Measurements from ENCODE around the gene DCP1B. TPM values are rescaled to one million over a fixed set of nuclear protein-coding genes. Genes with fewer than 3 reads are reported as not detected.
A peak's percentile ranks its signal among the peaks of the same experiment; 100 is the strongest.

Gene DCP1B
- total RNA-seq (2021; ENCODE audit: unreplicated experiment): 4.8 TPM
- polyA plus RNA-seq (2012; ENCODE audit: insufficient read length): 4.2 TPM
- Bru-seq, nascent RNA: percentile 58 among the genes with signal in this experiment
- percentile 47 among the genes with signal in this experiment for BruChase-seq, experiment 1, labeled RNA remaining after a 2-hour chase
- BruChase-seq, experiment 2, labeled RNA remaining after a 6-hour chase: percentile 40 among the genes with signal in this experiment
- long read RNA-seq, transcript DCP1B-201 (9 exons, 2,086 nt): major isoform, 9 of 14 reads
- long read RNA-seq, partial matches to known transcripts: 1 of 14 reads
- long read RNA-seq, other reads (novel, unspliced or antisense): 1 of 14 reads

DNA sequence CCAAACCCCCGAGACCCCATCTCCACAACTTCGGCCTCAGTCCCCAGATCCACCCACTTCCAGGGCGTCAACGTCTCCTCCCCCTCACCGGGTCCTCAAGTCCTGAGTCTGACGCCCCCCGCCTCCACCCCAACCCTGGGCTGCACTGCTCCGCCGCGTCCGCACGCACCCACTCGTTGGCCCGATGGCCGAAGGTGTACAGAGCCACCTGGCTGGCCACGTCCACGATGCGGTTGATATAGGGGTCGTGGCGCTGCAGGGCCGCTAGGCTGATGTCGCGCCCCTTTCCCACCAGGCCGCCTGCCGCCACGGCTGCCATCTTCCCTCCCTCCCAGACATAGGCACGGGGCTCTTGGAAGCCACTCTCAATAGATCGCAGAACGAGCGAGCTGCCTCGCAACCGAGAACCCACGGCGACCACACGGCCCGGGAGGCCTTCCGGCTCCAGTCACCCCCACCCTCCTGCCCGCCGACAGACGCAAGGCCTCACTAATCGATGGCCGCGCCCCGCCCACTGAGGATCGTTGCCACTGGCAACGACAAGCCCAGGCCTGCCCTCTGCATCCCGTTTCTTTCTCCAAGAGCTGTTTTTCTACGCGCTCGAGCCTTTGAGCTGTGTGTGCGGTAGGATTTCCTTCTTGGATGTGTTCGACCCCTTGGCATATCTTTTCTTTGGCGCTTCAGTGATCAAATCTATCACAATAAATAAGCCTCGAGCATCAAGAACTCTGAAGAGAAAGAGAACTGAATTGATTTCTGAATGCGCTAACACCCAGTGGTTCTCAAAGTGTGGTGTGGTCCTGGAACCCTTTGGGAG is at the start of gene DCP1B:
TSS of gene DCP1B (minus strand) at position 345 of the 817 bp plus-strand sequence. CDS start at position 319, 26 bp downstream.
- Histone ChIP-seq H3K4me1 (ENCODE audit: control insufficient read depth, insufficient read depth, low read length) (no peaks in the 10 kb centered on the region), H3K36me3 (ENCODE audit: control insufficient read depth, insufficient read depth, low read length) (peaks cover 6% of the 10 kb centered on the region; the same call in 1 of the 2 replicates), H3K27me3 (ENCODE audit: control insufficient read depth, insufficient read depth, low read length) (no peaks in the 10 kb centered on the region), H3K9me3 (ENCODE audit: control insufficient read depth, insufficient read depth, low read depth, low read length) (no peaks in the 10 kb centered on the region), H3K27ac (ENCODE audit: low read length) (peak within 1 kb of the TSS; percentile 93), H3K4me3 (ENCODE audit: low read depth in 2 of 2, low read length in 2 of 2) (peak within 1 kb of the TSS; percentile 82 to 88)
- BruUV-seq (replicated peaks): no TSS peak
- ChIA-PET POLR2A (no interaction called here), CTCF (no interaction called here)
- peak; percentile 60 for TF ChIP-seq POLR2AphosphoS5 (IDR thresholded peaks at IDR 0.05; ENCODE audit: low read depth, low read length)
- TF ChIP-seq, protein P1, sequence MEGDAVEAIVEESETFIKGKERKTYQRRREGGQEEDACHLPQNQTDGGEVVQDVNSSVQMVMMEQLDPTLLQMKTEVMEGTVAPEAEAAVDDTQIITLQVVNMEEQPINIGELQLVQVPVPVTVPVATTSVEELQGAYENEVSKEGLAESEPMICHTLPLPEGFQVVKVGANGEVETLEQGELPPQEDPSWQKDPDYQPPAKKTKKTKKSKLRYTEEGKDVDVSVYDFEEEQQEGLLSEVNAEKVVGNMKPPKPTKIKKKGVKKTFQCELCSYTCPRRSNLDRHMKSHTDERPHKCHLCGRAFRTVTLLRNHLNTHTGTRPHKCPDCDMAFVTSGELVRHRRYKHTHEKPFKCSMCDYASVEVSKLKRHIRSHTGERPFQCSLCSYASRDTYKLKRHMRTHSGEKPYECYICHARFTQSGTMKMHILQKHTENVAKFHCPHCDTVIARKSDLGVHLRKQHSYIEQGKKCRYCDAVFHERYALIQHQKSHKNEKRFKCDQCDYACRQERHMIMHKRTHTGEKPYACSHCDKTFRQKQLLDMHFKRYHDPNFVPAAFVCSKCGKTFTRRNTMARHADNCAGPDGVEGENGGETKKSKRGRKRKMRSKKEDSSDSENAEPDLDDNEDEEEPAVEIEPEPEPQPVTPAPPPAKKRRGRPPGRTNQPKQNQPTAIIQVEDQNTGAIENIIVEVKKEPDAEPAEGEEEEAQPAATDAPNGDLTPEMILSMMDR (IDR thresholded peaks at IDR 0.05): no peak
- TF ChIP-seq SIN3A (IDR thresholded peaks at IDR 0.05; ENCODE audit: borderline replicate concordance, insufficient read depth, low read depth, low read length): 0 out of 2 replicates have a peak, but pooled peaks have one; percentile 48
- TF ChIP-seq, protein P2, sequence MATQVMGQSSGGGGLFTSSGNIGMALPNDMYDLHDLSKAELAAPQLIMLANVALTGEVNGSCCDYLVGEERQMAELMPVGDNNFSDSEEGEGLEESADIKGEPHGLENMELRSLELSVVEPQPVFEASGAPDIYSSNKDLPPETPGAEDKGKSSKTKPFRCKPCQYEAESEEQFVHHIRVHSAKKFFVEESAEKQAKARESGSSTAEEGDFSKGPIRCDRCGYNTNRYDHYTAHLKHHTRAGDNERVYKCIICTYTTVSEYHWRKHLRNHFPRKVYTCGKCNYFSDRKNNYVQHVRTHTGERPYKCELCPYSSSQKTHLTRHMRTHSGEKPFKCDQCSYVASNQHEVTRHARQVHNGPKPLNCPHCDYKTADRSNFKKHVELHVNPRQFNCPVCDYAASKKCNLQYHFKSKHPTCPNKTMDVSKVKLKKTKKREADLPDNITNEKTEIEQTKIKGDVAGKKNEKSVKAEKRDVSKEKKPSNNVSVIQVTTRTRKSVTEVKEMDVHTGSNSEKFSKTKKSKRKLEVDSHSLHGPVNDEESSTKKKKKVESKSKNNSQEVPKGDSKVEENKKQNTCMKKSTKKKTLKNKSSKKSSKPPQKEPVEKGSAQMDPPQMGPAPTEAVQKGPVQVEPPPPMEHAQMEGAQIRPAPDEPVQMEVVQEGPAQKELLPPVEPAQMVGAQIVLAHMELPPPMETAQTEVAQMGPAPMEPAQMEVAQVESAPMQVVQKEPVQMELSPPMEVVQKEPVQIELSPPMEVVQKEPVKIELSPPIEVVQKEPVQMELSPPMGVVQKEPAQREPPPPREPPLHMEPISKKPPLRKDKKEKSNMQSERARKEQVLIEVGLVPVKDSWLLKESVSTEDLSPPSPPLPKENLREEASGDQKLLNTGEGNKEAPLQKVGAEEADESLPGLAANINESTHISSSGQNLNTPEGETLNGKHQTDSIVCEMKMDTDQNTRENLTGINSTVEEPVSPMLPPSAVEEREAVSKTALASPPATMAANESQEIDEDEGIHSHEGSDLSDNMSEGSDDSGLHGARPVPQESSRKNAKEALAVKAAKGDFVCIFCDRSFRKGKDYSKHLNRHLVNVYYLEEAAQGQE (IDR thresholded peaks at IDR 0.05; ENCODE audit: insufficient read depth in 1 of 2, low read depth in 2 of 2, low read length in 1 of 2): 0 out of 4 replicates have a peak, but pooled peaks of 1 of the 2 experiments have one; percentile 30
- TF ChIP-seq TCF7L2 (IDR thresholded peaks at IDR 0.05; ENCODE audit: low read depth, low read length): peak; percentile 91
- in situ Hi-C loops (cut with HindIII; ENCODE audit: low pct_unique_long_range_greater_than_20kb, low sequenced_read_pairs) (no loop called here), intact Hi-C loops (cut with micrococcal nuclease; ENCODE audit: unreplicated experiment) (no loop called here)
- DNase-seq (ENCODE audit: low read depth, low spot score) (peak; percentile 71), ATAC-seq (peak; percentile 99)

DNA sequence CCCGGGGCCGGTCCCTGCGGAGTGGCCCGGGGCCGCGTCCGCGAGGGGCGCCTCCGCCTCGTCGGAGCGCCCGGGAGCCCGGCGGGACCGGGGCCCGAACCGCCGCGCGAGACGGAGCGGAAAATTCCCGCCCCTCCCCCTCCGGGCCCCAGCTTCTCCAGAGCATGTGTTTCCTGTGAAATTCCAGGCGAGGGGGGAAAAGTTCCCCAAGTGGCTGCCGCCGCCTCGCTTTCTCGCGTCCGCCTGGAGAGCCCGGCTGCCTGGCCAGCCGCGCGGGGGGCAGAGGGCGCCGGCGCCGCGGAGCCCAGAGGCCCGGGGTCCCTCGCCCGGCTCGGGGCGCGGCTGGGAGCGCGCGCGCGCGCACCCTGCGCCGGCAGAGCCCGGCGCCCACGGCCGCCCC is 49.4 kb upstream of the DCP1B start:
- no TSS peak for BruUV-seq (replicated peaks)
- no peak overlapping the region for H3K27ac ChIP-seq (ENCODE audit: low read length)
- no peaks in the 10 kb centered on the region for H3K36me3 ChIP-seq (ENCODE audit: control insufficient read depth, insufficient read depth, low read length)
- ATAC-seq: no peak
- in situ Hi-C loops (cut with HindIII; ENCODE audit: low pct_unique_long_range_greater_than_20kb, low sequenced_read_pairs) (no loop called here), intact Hi-C loops (cut with micrococcal nuclease; ENCODE audit: unreplicated experiment) (no loop called here)
- no peaks in the 10 kb centered on the region for H3K9me3 ChIP-seq (ENCODE audit: control insufficient read depth, insufficient read depth, low read depth, low read length)
- ChIA-PET POLR2A (no interaction called here), CTCF (no interaction called here)
- peaks cover 25% of the 10 kb centered on the region for H3K27me3 ChIP-seq (ENCODE audit: control insufficient read depth, insufficient read depth, low read length)
- peak overlapping the region in 1 of 2 experiments; percentile 39; a peak in 1 of 4 replicates for H3K4me3 ChIP-seq (ENCODE audit: low read depth in 2 of 2, low read length in 2 of 2)
- no peak for TF ChIP-seq TCF7L2 (IDR thresholded peaks at IDR 0.05; ENCODE audit: low read depth, low read length)
- TF ChIP-seq, protein P1 (IDR thresholded peaks at IDR 0.05): no peak
- no peak for TF ChIP-seq SIN3A (IDR thresholded peaks at IDR 0.05; ENCODE audit: borderline replicate concordance, insufficient read depth, low read depth, low read length)
- TF ChIP-seq POLR2AphosphoS5 (IDR thresholded peaks at IDR 0.05; ENCODE audit: low read depth, low read length): no peak
- TF ChIP-seq, protein P2 (IDR thresholded peaks at IDR 0.05; ENCODE audit: insufficient read depth in 1 of 2, low read depth in 2 of 2, low read length in 1 of 2): no peak
- no peaks in the 10 kb centered on the region for H3K4me1 ChIP-seq (ENCODE audit: control insufficient read depth, insufficient read depth, low read length)
- no peak for DNase-seq (ENCODE audit: low read depth, low spot score)
